Upper lobe of left lung (tissue), 6 donors: Measurements from ENCODE around the gene ZNF273. TPM values are rescaled to one million over a fixed set of nuclear protein-coding genes. Genes with fewer than 3 reads are reported as not detected.

Source experiments
- ATAC-seq, 2 donors: fragments of 200-7000 bp; cut with Tn5 transposase; one replicate each; pipeline ENCODE4 v1.9.1; 2022; ENCODE audit warnings: mild to moderate bottlenecking in 2 of 2, moderate library complexity in 2 of 2; ENCODE audit not compliant: low FRiP score in 2 of 2
- DNase-seq, 2 donors: peaks; one replicate each; pipeline ENCODE4 v3.0.0-alpha.2; 2019 to 2020
- H3K27ac ChIP-seq, 4 donors: fragments of 200-600 bp; sonication (generic); one replicate each; pipeline ENCODE4 v1.5.1; 2016 to 2019
- H3K27me3 ChIP-seq, 4 donors: fragments of 200-600 bp; sonication (generic); one replicate each; pipeline ENCODE4 v1.5.1; 2017 to 2019
- H3K36me3 ChIP-seq, 4 donors: fragments of 200-600 bp; sonication (generic); one replicate each; pipeline ENCODE4 v1.5.1; 2016 to 2019
- H3K4me1 ChIP-seq, 4 donors: fragments of 200-600 bp; sonication (generic); one replicate each; pipeline ENCODE4 v1.5.1; 2018 to 2019
- H3K4me3 ChIP-seq, 4 donors: fragments of 200-600 bp; sonication (generic); one replicate each; pipeline ENCODE4 v1.5.1; 2017 to 2019; ENCODE audit warnings: mild to moderate bottlenecking in 2 of 4, moderate library complexity in 1 of 4
- H3K9me3 ChIP-seq, 4 donors: fragments of 200-600 bp; sonication (generic); one replicate each; pipeline ENCODE4 v1.5.1; 2018 to 2019
- CTCF ChIP-seq, 6 experiments: fragments of 450-650 bp in 4 of 6; fragments of 200-600 bp in 2 of 6; sonication (generic) in 2 of 6; IDR thresholded peaks; one replicate each; pipeline ENCODE4 v1.5.1; 2016 to 2019; ENCODE audit warnings: antibody characterized with exemption in 6 of 6
- EP300 ChIP-seq, 4 donors: sonication (generic); formaldehyde crosslinking; IDR thresholded peaks; one replicate each; pipeline ENCODE4 v1.5.1; 2017; ENCODE audit warnings: antibody characterized with exemption in 4 of 4, control low read depth in 2 of 4
- POLR2A ChIP-seq, 4 donors: fragments of 450-650 bp; IDR thresholded peaks; one replicate each; pipeline ENCODE4 v1.5.1; 2016 to 2017; ENCODE audit warnings: antibody characterized with exemption in 4 of 4, mild to moderate bottlenecking in 2 of 4
- POLR2AphosphoS5 ChIP-seq, 2 donors: sonication (generic); formaldehyde crosslinking; IDR thresholded peaks; one replicate each; pipeline ENCODE4 v1.5.1; 2017; ENCODE audit warnings: antibody characterized with exemption in 2 of 2
- WGBS, 2 donors: methylation state at CpG; one replicate each; pipeline ENCODE4 v1.1.5; 2017 to 2018; 5-methylcytosine and 5-hydroxymethylcytosine counted together
- total RNA-seq, 6 donors: library from RNA; depleted of rRNA in 4 of 6; stranded (reverse); fragments of >200 nt in 4 of 6; gene quantifications; one replicate each; pipeline versions ENCODE4 v1.1.0 to v1.2.1, GENCODE V29; 2016 to 2021
- donor health status: DM: no; HTN: no; CAD: no; lungs with moderate emphysema.
- donor health status: DM: no; HTN: yes; CAD: no; lungs with severe emphysema.

ZNF273 gene
- total RNA-seq, 6 donors from 2014 or later = 3.2 to 29.6 (median 7.6) TPM

GRCh38 chr7:64965594-64965993, 62.5 kb downstream of the ZNF273 start:
- H3K27ac ChIP-seq = no peak overlapping the region
- TF ChIP-seq POLR2AphosphoS5 (IDR thresholded peaks at IDR 0.05) (no peak), POLR2A (IDR thresholded peaks at IDR 0.05) (no peak), EP300 (IDR thresholded peaks at IDR 0.05) (no peak), CTCF (IDR thresholded peaks at IDR 0.05) (no peak)
- H3K36me3 ChIP-seq = no peaks in the 10 kb centered on the region
- no peak for DNase-seq
- H3K9me3 ChIP-seq = peaks cover 0 to 38% (median 2%) of the 10 kb centered on the region in 4 donors
- H3K4me1 ChIP-seq = no peaks in the 10 kb centered on the region
- ATAC-seq = no peak
- H3K4me3 ChIP-seq = no peak overlapping the region
- no peaks in the 10 kb centered on the region for H3K27me3 ChIP-seq

DNA sequence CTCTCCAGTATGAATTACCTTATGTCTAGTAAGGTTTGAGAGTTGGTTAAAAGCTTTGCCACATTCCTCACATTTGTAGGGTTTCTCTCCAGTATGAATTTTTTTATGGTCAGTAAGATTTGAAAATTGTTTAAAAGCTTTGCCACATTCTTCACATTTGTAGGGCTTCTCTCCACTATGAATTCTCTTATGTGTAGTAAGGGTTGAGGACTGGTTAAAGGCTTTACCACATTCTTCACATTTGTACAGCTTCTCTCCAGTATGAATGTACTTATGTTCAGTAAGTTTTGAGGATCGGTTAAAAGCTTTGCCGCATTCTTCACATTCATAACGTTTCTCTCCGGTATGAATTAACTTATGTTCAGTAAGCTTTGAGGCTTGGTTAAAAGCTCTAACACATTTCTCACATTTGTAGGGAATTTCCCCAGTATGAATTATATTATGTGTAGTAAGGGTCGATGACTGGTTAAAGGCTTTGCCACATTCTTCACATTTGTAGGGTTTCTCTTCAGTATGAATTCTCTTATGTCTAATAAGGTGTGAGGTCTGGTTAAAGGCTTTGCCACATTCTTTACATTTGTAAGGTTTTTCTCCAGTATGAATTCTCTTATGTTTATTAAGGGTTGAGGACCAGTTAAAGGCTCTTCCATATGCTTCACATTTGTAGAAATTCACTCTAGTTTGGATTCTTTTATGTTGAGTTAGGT, 75.6 kb downstream of the ZNF273 start:
- H3K27ac ChIP-seq = no peak overlapping the region
- ATAC-seq (no peak), DNase-seq (no peak)
- no peak overlapping the region for H3K4me3 ChIP-seq
- peaks cover 58 to 78% (median 76%) of the 10 kb centered on the region in 4 donors for H3K9me3 ChIP-seq
- TF ChIP-seq POLR2A (IDR thresholded peaks at IDR 0.05) (no peak), CTCF (IDR thresholded peaks at IDR 0.05) (no peak), POLR2AphosphoS5 (IDR thresholded peaks at IDR 0.05) (no peak), EP300 (IDR thresholded peaks at IDR 0.05) (no peak)
- H3K36me3 ChIP-seq = peaks cover 13 to 42% (median 38%) of the 10 kb centered on the region in 4 donors
- H3K27me3 ChIP-seq = no peaks in the 10 kb centered on the region
- H3K4me1 ChIP-seq = no peaks in the 10 kb centered on the region
- 94 to 96% methylated on average over 5 of the region's 5 CpGs for WGBS, 2 donors

Other genes with a start within 250 kb of the ZNF273 start
- gene ZNF107, start 237.1 kb upstream of the ZNF273 start, total RNA-seq = 10 to 100 TPM in 1 of 6 donors, 1 to 10 TPM in 5; 2.7 to 13.6 (median 4.2) TPM
- gene ZNF138, start 108.8 kb upstream of the ZNF273 start, total RNA-seq = 10 to 100 TPM in 2 of 6 donors, 1 to 10 TPM in 4; 3.4 to 23.7 (median 5.0) TPM
- 10 to 100 TPM in 4 of 6 donors, 1 to 10 TPM in 2; 9.4 to 34.4 (median 10.4) TPM for gene ZNF117, start 87.8 kb downstream of the ZNF273 start, total RNA-seq
- 10 to 100 TPM; 17.9 to 38.8 (median 25.3) TPM for gene ERV3-1, start 103.4 kb downstream of the ZNF273 start, total RNA-seq